ENCODE measurements around the gene UNC5A. TPM values are rescaled to one million over a fixed set of nuclear protein-coding genes. Genes with fewer than 3 reads are reported as not detected.

The UNC5A gene
- polyA plus RNA-seq, 1 of the 3 experiments (the other 2 are of a cell fraction): 0.46 TPM

GRCh38 chr5:176845392-176845713 lies 35.0 kb downstream of the UNC5A start:
- Histone ChIP-seq H3K9ac (no peak overlapping the region), H3K36me3 (replicated peaks in 1 of 2; ENCODE audit: control insufficient read depth in 1 of 2, insufficient read depth in 2 of 2, low read length in 1 of 2) (no peaks in the 10 kb centered on the region), H4K20me1 (ENCODE audit: insufficient read depth) (no peaks in the 10 kb centered on the region), H3K9me2 (no peaks in the 10 kb centered on the region), H3F3A (replicated peaks; ENCODE audit: insufficient read depth) (no peaks in the 10 kb centered on the region), H3K27me3 (ENCODE audit: insufficient read depth) (no peaks in the 10 kb centered on the region), H3K4me3 (ENCODE audit: low read depth in 2 of 2, low read length in 1 of 2) (peak overlapping the region in 1 of 2 experiments; percentile 3; a peak in 1 of 4 replicates), H3K9me3 (no peaks in the 10 kb centered on the region), H3K4me1 (ENCODE audit: control insufficient read depth in 1 of 2, insufficient read depth in 2 of 2, low read depth in 1 of 2, low read length in 1 of 2) (peaks cover 0 to 51% of the 10 kb centered on the region in 2 experiments; a peak in 1 of 4 replicates), H3K27ac (ENCODE audit: low read depth in 2 of 2, low read length in 1 of 2) (peak overlapping the region in 1 of 2 experiments; percentile 95; a peak in 3 of 4 replicates), H3K4me2 (no peak overlapping the region), H3K79me2 (ENCODE audit: insufficient read depth) (no peaks in the 10 kb centered on the region), H2AFZ (ENCODE audit: low read depth) (no peak overlapping the region)
- no peak for DNase-seq
- TF ChIP-seq MEF2A (IDR thresholded peaks at IDR 0.05; ENCODE audit: borderline replicate concordance, low read depth): no peak
- TF ChIP-seq ZBTB33 (IDR thresholded peaks at IDR 0.05; ENCODE audit: borderline replicate concordance, low read depth): no peak
- TF ChIP-seq FOSL2 (IDR thresholded peaks at IDR 0.05; ENCODE audit: borderline replicate concordance, low read depth): no peak
- TF ChIP-seq RAD21 (IDR thresholded peaks at IDR 0.05; ENCODE audit: low read length): peak; percentile 42
- TF ChIP-seq SMC3 (IDR thresholded peaks at IDR 0.05; ENCODE audit: low read depth, low read length): peak; percentile 32; the same call in 1 of the 2 replicates
- TF ChIP-seq RCOR1 (IDR thresholded peaks at IDR 0.05; ENCODE audit: low read length): peak; percentile 39; the same call in 1 of the 2 replicates
- TF ChIP-seq, protein P1, sequence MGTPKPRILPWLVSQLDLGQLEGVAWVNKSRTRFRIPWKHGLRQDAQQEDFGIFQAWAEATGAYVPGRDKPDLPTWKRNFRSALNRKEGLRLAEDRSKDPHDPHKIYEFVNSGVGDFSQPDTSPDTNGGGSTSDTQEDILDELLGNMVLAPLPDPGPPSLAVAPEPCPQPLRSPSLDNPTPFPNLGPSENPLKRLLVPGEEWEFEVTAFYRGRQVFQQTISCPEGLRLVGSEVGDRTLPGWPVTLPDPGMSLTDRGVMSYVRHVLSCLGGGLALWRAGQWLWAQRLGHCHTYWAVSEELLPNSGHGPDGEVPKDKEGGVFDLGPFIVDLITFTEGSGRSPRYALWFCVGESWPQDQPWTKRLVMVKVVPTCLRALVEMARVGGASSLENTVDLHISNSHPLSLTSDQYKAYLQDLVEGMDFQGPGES (IDR thresholded peaks at IDR 0.05; ENCODE audit: low read depth, low read length): no peak
- no peak for TF ChIP-seq ELF1 (IDR thresholded peaks at IDR 0.05)
- TF ChIP-seq REST (IDR thresholded peaks at IDR 0.05; ENCODE audit: low read depth, low read length): no peak
- no peak for TF ChIP-seq FOXM1 (IDR thresholded peaks at IDR 0.05; ENCODE audit: low read depth)
- TF ChIP-seq NRF1 (IDR thresholded peaks at IDR 0.05; ENCODE audit: low read depth, low read length): no peak
- TF ChIP-seq TAF1 (IDR thresholded peaks at IDR 0.05; ENCODE audit: borderline replicate concordance, low read depth, low read length): no peak
- peak in 1 of 2 experiments; percentile 60; a peak in 1 of 4 replicates for TF ChIP-seq EP300 (IDR thresholded peaks at IDR 0.05; ENCODE audit: borderline replicate concordance in 1 of 2, low read depth in 1 of 2, low read length in 1 of 2)
- TF ChIP-seq TEAD4 (IDR thresholded peaks at IDR 0.05; ENCODE audit: borderline replicate concordance, insufficient read depth): no peak
- ChIA-PET CTCF (interaction anchor here (0.9 to 2.1 kb wide), 8 partner anchors 10 to 185 kb away, joined by 3 to 7 read pairs (median 4); no protein-coding TSS in a partner anchor), POLR2A (interaction anchor here (1.3 to 2.5 kb wide), 5 partner anchors 10 to 39 kb away, joined by 3 to 16 read pairs (median 4); no protein-coding TSS in a partner anchor)
- WGBS (ENCODE audit: low lambda C conversion rate): 32% methylated on average over 5 of the region's 6 CpGs
